Measurements from ENCODE around the gene SMARCB1. TPM values are rescaled to one million over a fixed set of nuclear protein-coding genes. Genes with fewer than 3 reads are reported as not detected.

The SMARCB1 gene
- total and polyA plus RNA-seq, 7 experiments from 2014 or later: 37.0 to 81.1 (median 49.8) TPM

GRCh38 chr22:23801238-23801821, 14.6 kb downstream of the SMARCB1 start:
- ChIA-PET CTCF (no interaction called here), POLR2A (no interaction called here)
- Histone ChIP-seq H3K27me3 (ENCODE audit: control insufficient read depth in 2 of 2, insufficient read depth in 2 of 2, low read length in 2 of 2) (no peaks in the 10 kb centered on the region), H3K4me3 (ENCODE audit: low read length) (no peak overlapping the region), H3K36me3 (ENCODE audit: control insufficient read depth in 2 of 3, insufficient read depth in 3 of 3, low read length in 3 of 3) (peaks cover 9 to 75% (median 33%) of the 10 kb centered on the region in 3 experiments), H3K4me1 (ENCODE audit: control insufficient read depth in 2 of 2, insufficient read depth in 2 of 2, low read length in 2 of 2) (no peaks in the 10 kb centered on the region), H3K27ac (ENCODE audit: low read depth, low read length) (no peak overlapping the region), H3K9me3 (ENCODE audit: control insufficient read depth in 2 of 3, low read length in 3 of 3) (no peaks in the 10 kb centered on the region)
- intact Hi-C loops (cut with micrococcal nuclease): no loop called here
- H3K27ac Mint-ChIP-seq: peak overlapping the region in 1 of 9 donors; percentile 51
- peaks cover 17 to 61% (median 34%) of the 10 kb centered on the region in 5 donors for H3K36me3 Mint-ChIP-seq
- no peak overlapping the region for H3K4me3 Mint-ChIP-seq
- no peaks in the 10 kb centered on the region for H3K9me3 Mint-ChIP-seq
- DNase-seq: no peak
- peaks cover 0 to 5% (median 0%) of the 10 kb centered on the region in 7 donors for H3K4me1 Mint-ChIP-seq
- H3K27me3 Mint-ChIP-seq: no peaks in the 10 kb centered on the region
- no peak for ATAC-seq

DNA sequence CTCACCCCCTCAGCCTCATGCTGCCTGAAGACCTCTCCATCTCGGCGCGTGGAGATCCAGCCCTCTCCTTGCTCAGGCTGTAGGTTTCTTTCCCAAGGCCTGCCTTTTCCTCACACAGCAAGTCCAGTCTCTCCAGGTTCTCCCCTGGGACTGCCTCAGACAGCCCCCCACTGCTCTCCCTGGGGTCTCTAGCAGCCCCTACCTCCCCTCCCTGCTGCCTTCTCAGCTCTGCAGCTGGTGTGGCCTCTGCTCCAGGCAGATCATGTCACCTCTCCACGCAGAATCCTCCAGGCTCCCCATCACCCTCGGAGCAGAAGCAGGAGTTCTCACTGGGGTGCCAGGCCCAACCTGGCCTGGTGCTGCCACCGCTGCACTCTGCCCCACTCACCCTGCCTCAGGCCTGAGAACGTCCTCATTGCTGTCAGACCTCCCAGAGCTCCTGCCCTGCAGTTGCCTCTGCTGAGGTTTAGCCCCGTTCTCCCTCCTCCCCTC, 15.2 kb downstream of the SMARCB1 start:
- Mint-ChIP-seq H3K4me1 (peaks cover 0 to 5% (median 0%) of the 10 kb centered on the region in 7 donors), H3K27me3 (no peaks in the 10 kb centered on the region), H3K36me3 (peaks cover 17 to 57% (median 30%) of the 10 kb centered on the region in 5 donors), H3K9me3 (no peaks in the 10 kb centered on the region), H3K27ac (no peak overlapping the region), H3K4me3 (no peak overlapping the region)
- H3K4me1 ChIP-seq (ENCODE audit: control insufficient read depth in 2 of 2, insufficient read depth in 2 of 2, low read length in 2 of 2): no peaks in the 10 kb centered on the region
- intact Hi-C loops (cut with micrococcal nuclease): no loop called here
- DNase-seq (no peak), ATAC-seq (no peak)
- CTCF ChIA-PET: no interaction called here
- no peaks in the 10 kb centered on the region for H3K9me3 ChIP-seq (ENCODE audit: control insufficient read depth in 2 of 3, low read length in 3 of 3)
- H3K27me3 ChIP-seq (ENCODE audit: control insufficient read depth in 2 of 2, insufficient read depth in 2 of 2, low read length in 2 of 2): no peaks in the 10 kb centered on the region
- POLR2A ChIA-PET: no interaction called here
- no peak overlapping the region for H3K4me3 ChIP-seq (ENCODE audit: low read length)
- peaks cover 9 to 76% (median 32%) of the 10 kb centered on the region in 3 experiments for H3K36me3 ChIP-seq (ENCODE audit: control insufficient read depth in 2 of 3, insufficient read depth in 3 of 3, low read length in 3 of 3)
- no peak overlapping the region for H3K27ac ChIP-seq (ENCODE audit: low read depth, low read length)

DNA sequence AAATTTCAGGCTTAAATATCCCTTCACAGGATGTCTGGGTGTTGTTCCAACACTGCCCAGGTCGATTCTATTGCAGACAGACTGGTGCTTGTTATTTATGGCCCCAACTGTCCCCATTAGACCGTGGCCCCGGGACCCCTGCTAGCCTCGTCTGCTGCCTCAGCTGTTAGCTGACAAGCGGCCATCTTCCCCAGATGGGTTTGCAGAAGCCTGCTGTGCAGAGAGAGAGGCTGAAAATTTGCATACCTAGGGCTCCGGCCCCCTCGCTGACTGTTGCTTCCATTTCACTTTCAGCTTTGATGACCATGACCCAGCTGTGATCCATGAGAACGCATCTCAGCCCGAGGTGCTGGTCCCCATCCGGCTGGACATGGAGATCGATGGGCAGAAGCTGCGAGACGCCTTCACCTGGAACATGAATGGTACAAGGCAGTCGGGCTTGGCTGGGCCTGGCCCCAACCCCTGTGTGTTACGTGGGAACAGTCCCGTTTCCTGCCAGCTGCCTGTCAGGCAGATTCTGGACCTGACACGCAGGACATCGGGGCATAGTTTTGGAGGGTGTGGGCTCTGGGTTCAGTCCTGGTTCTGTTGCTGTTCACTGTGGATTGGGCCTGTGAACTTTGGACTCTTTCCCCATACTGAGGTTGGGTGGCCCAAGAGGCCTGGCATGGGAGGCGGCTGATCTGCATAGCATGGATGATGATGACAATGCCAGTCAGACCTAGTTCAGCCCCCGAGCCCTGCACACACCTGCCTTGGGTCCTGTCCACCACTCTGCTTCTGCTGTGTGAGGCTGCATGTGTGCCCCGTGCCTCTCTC, 16.4 kb downstream of the SMARCB1 start:
- CTCF ChIA-PET: no interaction called here
- intact Hi-C loops (cut with micrococcal nuclease): no loop called here
- Mint-ChIP-seq H3K4me1 (peaks cover 0 to 5% (median 0%) of the 10 kb centered on the region in 7 donors), H3K4me3 (no peak overlapping the region), H3K27ac (no peak overlapping the region), H3K9me3 (no peaks in the 10 kb centered on the region), H3K27me3 (no peaks in the 10 kb centered on the region), H3K36me3 (peaks cover 21 to 59% (median 30%) of the 10 kb centered on the region in 5 donors)
- Histone ChIP-seq H3K9me3 (ENCODE audit: control insufficient read depth in 2 of 3, low read length in 3 of 3) (no peaks in the 10 kb centered on the region), H3K4me1 (ENCODE audit: control insufficient read depth in 2 of 2, insufficient read depth in 2 of 2, low read length in 2 of 2) (no peaks in the 10 kb centered on the region), H3K27ac (ENCODE audit: low read depth, low read length) (no peak overlapping the region), H3K36me3 (ENCODE audit: control insufficient read depth in 2 of 3, insufficient read depth in 3 of 3, low read length in 3 of 3) (peaks cover 9 to 74% (median 32%) of the 10 kb centered on the region in 3 experiments), H3K27me3 (ENCODE audit: control insufficient read depth in 2 of 2, insufficient read depth in 2 of 2, low read length in 2 of 2) (no peaks in the 10 kb centered on the region), H3K4me3 (ENCODE audit: low read length) (no peak overlapping the region)
- ATAC-seq: no peak
- no peak for DNase-seq
- POLR2A ChIA-PET: no interaction called here

GRCh38 chr22:23804781-23805291, 18.1 kb downstream of the SMARCB1 start:
- DNase-seq (no peak), ATAC-seq (no peak)
- no peak overlapping the region for H3K4me3 Mint-ChIP-seq
- ChIA-PET CTCF (interaction anchor here (0.6 kb wide), 1 partner anchor 1753 kb away, joined by 3 read pairs; no protein-coding TSS in a partner anchor), POLR2A (interaction anchor here (0.6 kb wide), 1 partner anchor 11 kb away, joined by 4 read pairs; no protein-coding TSS in a partner anchor)
- Histone ChIP-seq H3K9me3 (ENCODE audit: control insufficient read depth in 2 of 3, low read length in 3 of 3) (no peaks in the 10 kb centered on the region), H3K4me1 (ENCODE audit: control insufficient read depth in 2 of 2, insufficient read depth in 2 of 2, low read length in 2 of 2) (no peaks in the 10 kb centered on the region), H3K36me3 (ENCODE audit: control insufficient read depth in 2 of 3, insufficient read depth in 3 of 3, low read length in 3 of 3) (peaks cover 9 to 68% (median 32%) of the 10 kb centered on the region in 3 experiments), H3K4me3 (ENCODE audit: low read length) (no peak overlapping the region), H3K27ac (ENCODE audit: low read depth, low read length) (no peak overlapping the region), H3K27me3 (ENCODE audit: control insufficient read depth in 2 of 2, insufficient read depth in 2 of 2, low read length in 2 of 2) (no peaks in the 10 kb centered on the region)
- intact Hi-C loops (cut with micrococcal nuclease): no loop called here
- H3K27ac Mint-ChIP-seq: peak overlapping the region in 1 of 9 donors; percentile 51
- H3K9me3 Mint-ChIP-seq: no peaks in the 10 kb centered on the region
- H3K36me3 Mint-ChIP-seq: peaks cover 21 to 51% (median 29%) of the 10 kb centered on the region in 5 donors
- peaks cover 0 to 5% (median 0%) of the 10 kb centered on the region in 7 donors for H3K4me1 Mint-ChIP-seq
- H3K27me3 Mint-ChIP-seq: no peaks in the 10 kb centered on the region

DNA sequence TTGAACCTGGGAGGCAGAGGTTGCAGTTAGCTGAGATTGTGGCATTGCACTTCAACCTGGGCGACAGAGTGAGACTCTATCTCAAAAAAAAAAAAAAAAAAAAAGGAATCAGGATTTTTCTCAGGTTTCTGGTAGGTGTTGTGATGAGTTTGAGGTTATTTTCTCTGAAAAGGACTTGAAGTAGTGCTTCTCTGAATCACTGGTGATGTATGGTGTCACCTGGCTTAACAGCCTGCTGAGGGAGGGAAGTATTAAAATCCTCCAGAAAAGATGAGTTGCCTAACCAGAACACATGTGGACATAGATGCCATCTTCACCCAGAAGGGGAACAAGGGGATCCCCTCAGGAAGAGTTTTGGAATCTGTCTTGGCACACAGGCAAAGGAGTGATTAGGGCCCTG, 20.1 kb downstream of the SMARCB1 start:
- Mint-ChIP-seq H3K27ac (peak overlapping the region in 1 of 9 donors; percentile 63), H3K36me3 (peaks cover 7 to 45% (median 17%) of the 10 kb centered on the region in 5 donors), H3K4me1 (peaks cover 0 to 2% (median 0%) of the 10 kb centered on the region in 7 donors), H3K4me3 (no peak overlapping the region), H3K9me3 (peaks cover 0 to 1% (median 0%) of the 10 kb centered on the region in 11 donors), H3K27me3 (no peaks in the 10 kb centered on the region)
- H3K36me3 ChIP-seq (ENCODE audit: control insufficient read depth in 2 of 3, insufficient read depth in 3 of 3, low read length in 3 of 3): peaks cover 9 to 62% (median 16%) of the 10 kb centered on the region in 3 experiments
- POLR2A ChIA-PET: no interaction called here
- H3K27ac ChIP-seq (ENCODE audit: low read depth, low read length): no peak overlapping the region
- H3K27me3 ChIP-seq (ENCODE audit: control insufficient read depth in 2 of 2, insufficient read depth in 2 of 2, low read length in 2 of 2): no peaks in the 10 kb centered on the region
- ATAC-seq (no peak), DNase-seq (no peak)
- CTCF ChIA-PET: interaction anchor here (0.7 kb wide), 1 partner anchor 436 kb away, joined by 5 read pairs; no protein-coding TSS in a partner anchor
- no peak overlapping the region for H3K4me3 ChIP-seq (ENCODE audit: low read length)
- no peaks in the 10 kb centered on the region for H3K4me1 ChIP-seq (ENCODE audit: control insufficient read depth in 2 of 2, insufficient read depth in 2 of 2, low read length in 2 of 2)
- no peaks in the 10 kb centered on the region for H3K9me3 ChIP-seq (ENCODE audit: control insufficient read depth in 2 of 3, low read length in 3 of 3)
- intact Hi-C loops (cut with micrococcal nuclease): no loop called here

GRCh38 chr22:23812378-23812777, 25.6 kb downstream of the SMARCB1 start:
- Histone ChIP-seq H3K9me3 (ENCODE audit: control insufficient read depth in 2 of 3, low read length in 3 of 3) (no peaks in the 10 kb centered on the region), H3K27me3 (ENCODE audit: control insufficient read depth in 2 of 2, insufficient read depth in 2 of 2, low read length in 2 of 2) (no peaks in the 10 kb centered on the region), H3K4me3 (ENCODE audit: low read length) (no peak overlapping the region), H3K36me3 (ENCODE audit: control insufficient read depth in 2 of 3, insufficient read depth in 3 of 3, low read length in 3 of 3) (peaks cover 0 to 34% (median 7%) of the 10 kb centered on the region in 3 experiments), H3K27ac (ENCODE audit: low read depth, low read length) (no peak overlapping the region), H3K4me1 (ENCODE audit: control insufficient read depth in 2 of 2, insufficient read depth in 2 of 2, low read length in 2 of 2) (no peaks in the 10 kb centered on the region)
- ChIA-PET CTCF (interaction anchor here (0.6 kb wide), 1 partner anchor 27 kb away, joined by 3 read pairs; no protein-coding TSS in a partner anchor), POLR2A (interaction anchor here (0.7 kb wide), 1 partner anchor 114 kb away, joined by 3 read pairs; no protein-coding TSS in a partner anchor)
- H3K27me3 Mint-ChIP-seq: no peaks in the 10 kb centered on the region
- peak overlapping the region in 5 of 9 donors; percentile 20 to 52 (median 50) for H3K27ac Mint-ChIP-seq
- H3K36me3 Mint-ChIP-seq: peaks cover 6 to 42% (median 18%) of the 10 kb centered on the region in 5 donors
- ATAC-seq: no peak
- DNase-seq: no peak
- H3K9me3 Mint-ChIP-seq: peaks cover 0 to 1% (median 0%) of the 10 kb centered on the region in 11 donors
- no peak overlapping the region for H3K4me3 Mint-ChIP-seq
- intact Hi-C loops (cut with micrococcal nuclease): no loop called here
- peaks cover 0 to 4% (median 0%) of the 10 kb centered on the region in 7 donors for H3K4me1 Mint-ChIP-seq

Measured in naive thymus-derived CD4-positive, alpha-beta T cell (primary cell).